D721Med (cell line): ENCODE results near the gene PRICKLE2.

ENCODE experiments used
- DNase-seq: peaks from one replicate; pipeline ENCODE4 v3.0.0; 2011; ENCODE audit warnings: low spot score; ENCODE audit not compliant: insufficient read length
- FAIRE-seq: peaks from 2 replicates; lab custom pipeline; 2011; peaks lifted over from hg19 to GRCh38; lab: Jason Lieb, UNC
- CTCF ChIP-seq: IDR thresholded peaks from 2 replicates; pipeline ENCODE4 v1.5.1; 2012; ENCODE audit warnings: mild to moderate bottlenecking, control low read depth; ENCODE audit not compliant: insufficient read depth; ENCODE audit errors: missing control alignments

Gene PRICKLE2

GRCh38 chr3:64215103-64215502 lies 10.2 kb downstream of the PRICKLE2 start:
- DNase-seq: no peak
- FAIRE-seq: peak; percentile 32
- no peak for TF ChIP-seq CTCF

- DNase-seq: no peak
These were observed 10.8 kb downstream of the PRICKLE2 start for GRCh38 chr3:64214381-64215018.

GRCh38 chr3:64213962-64214379 lies 11.3 kb downstream of the PRICKLE2 start:
- no peak for FAIRE-seq
- no peak for DNase-seq
- TF ChIP-seq CTCF: no peak

More at GRCh38 chr3:64214381-64215018, 10.8 kb downstream of the PRICKLE2 start:
- no peak for FAIRE-seq
- TF ChIP-seq CTCF: no peak

DNA sequence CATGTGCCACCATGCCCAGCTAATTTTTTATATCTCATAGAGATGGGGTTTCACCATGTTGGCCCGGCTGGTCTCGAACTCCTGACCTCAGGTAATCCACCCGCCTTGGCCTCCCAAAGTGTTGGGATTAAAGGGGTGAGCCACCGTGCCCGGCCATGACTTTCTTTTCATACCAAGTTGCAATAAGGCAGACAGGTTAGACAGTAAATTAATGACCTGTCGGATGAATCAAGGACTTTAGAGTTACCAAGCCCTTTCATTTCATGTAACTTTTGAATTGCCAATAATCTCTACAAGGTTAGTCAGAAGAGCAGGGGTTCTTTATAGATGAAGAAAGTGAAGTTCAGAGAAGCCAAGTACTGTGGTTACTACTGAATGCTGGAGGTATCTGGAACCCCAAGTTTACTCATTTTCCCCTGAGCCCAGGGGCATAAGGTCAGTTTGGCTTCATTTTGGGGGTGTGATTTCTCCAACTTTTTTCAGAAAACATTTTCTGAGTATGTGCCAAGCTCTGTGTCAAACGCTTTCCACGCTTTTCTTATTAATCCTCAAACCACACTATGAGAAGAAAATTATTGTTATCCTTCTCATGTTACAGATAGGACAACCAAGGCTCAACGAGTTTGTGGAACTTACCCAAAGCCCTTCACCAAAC lies 11.9 kb downstream of the PRICKLE2 start:
- FAIRE-seq: no peak
- no peak for TF ChIP-seq CTCF

GRCh38 chr3:64209866-64210621 lies 15.2 kb downstream of the PRICKLE2 start:
- FAIRE-seq: no peak
- DNase-seq: no peak

More for the DNA sequence above, 11.9 kb downstream of the PRICKLE2 start:
- no peak for DNase-seq

DNA sequence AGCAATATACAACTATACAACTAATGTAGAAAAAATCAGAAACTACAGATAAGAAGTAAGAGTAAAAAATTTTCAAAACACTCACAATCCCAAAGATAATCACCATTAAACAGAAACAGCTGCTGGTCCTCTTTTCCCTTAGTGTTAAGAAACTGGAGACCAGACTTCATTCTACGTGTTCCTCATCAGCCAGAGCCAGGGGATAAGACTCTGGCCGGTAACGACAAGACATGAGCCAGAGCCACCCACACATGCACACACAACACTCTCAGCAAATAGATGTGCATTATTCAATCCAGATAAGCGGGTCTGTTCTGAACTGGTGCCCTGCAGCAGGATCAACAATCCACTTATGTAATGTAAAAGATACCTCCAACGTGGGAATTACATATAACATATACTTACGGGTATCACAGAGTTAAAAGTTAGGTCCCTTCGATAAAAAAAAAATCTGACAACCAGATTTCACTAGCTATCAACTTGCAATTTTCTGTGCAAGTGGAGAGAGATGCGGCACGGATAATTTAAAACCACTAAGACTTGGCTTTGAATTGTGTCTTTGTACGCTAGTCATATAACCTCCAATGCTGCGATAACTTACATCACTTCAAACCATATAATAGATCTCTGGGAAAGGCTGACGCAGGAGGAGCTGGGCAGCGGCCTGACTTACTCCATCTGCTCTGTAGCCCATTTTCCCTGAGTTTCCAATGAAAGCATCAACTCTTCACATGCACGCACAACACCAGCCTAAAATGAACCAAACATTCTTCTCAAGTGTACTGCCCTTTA lies 17.8 kb downstream of the PRICKLE2 start:
- FAIRE-seq (peak; percentile 6), DNase-seq (no peak)
- TF ChIP-seq CTCF: no peak

More at GRCh38 chr3:64209866-64210621, 15.2 kb downstream of the PRICKLE2 start:
- TF ChIP-seq CTCF: no peak
